Liver (tissue), 1 donor: ENCODE data around the gene CRYBG1.

Source experiments
- FOXA1 ChIP-seq: IDR thresholded peaks from 2 replicates; pipeline ENCODE4 v1.6.1; 2016; ENCODE audit warnings: antibody characterized with exemption
- REST ChIP-seq: IDR thresholded peaks from 2 replicates; pipeline ENCODE4 v1.6.1; 2016; ENCODE audit warnings: antibody characterized with exemption, mild to moderate bottlenecking

GRCh38 chr6:106490974-106491373, 130.5 kb downstream of the CRYBG1 start:
- no peak for TF ChIP-seq FOXA1
- TF ChIP-seq REST: no peak
